Sigmoid colon (tissue), 4 donors: ENCODE measurements around the gene WWTR1.

Source experiments
- EP300 ChIP-seq, 4 donors: sonication (generic); formaldehyde crosslinking; IDR thresholded peaks; one replicate each; pipeline ENCODE4 v1.6.1; 2017; ENCODE audit warnings: antibody characterized with exemption in 4 of 4
- POLR2A ChIP-seq, 2 donors: fragments of 450-650 bp; IDR thresholded peaks; one replicate each; pipeline ENCODE4 v1.6.1; 2016; ENCODE audit warnings: antibody characterized with exemption in 2 of 2, mild to moderate bottlenecking in 2 of 2, moderate library complexity in 2 of 2
- TF ChIP-seq, protein P1 (sequence below), 4 experiments: fragments of 450-650 bp in 3 of 4; fragments of 200-600 bp in 1 of 4; IDR thresholded peaks; one replicate each; pipeline ENCODE4 v1.5.1; 2016 to 2019; ENCODE audit warnings: antibody characterized with exemption in 4 of 4, mild to moderate bottlenecking in 3 of 4, moderate library complexity in 2 of 4

DNA sequence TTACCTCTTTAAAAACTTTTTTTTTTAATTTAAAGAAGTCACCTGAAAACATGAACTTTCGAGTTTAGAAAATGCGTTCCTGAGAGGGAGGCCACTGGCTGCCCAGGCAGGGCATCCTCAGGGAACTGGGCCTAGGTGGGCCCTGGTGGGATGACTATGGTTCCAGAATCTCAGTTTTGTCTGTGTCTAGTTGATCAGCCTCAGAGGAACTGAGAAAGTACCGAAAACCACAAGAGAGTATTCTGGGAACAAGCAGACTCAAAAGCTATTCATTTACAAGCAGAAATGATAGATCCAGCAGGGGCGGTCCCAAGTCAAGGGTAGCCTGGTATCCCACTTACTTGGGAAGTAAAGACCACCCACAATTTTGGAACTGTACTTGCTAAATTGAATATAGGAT lies 10.5 kb downstream of the WWTR1 start:
- TF ChIP-seq, protein P1, sequence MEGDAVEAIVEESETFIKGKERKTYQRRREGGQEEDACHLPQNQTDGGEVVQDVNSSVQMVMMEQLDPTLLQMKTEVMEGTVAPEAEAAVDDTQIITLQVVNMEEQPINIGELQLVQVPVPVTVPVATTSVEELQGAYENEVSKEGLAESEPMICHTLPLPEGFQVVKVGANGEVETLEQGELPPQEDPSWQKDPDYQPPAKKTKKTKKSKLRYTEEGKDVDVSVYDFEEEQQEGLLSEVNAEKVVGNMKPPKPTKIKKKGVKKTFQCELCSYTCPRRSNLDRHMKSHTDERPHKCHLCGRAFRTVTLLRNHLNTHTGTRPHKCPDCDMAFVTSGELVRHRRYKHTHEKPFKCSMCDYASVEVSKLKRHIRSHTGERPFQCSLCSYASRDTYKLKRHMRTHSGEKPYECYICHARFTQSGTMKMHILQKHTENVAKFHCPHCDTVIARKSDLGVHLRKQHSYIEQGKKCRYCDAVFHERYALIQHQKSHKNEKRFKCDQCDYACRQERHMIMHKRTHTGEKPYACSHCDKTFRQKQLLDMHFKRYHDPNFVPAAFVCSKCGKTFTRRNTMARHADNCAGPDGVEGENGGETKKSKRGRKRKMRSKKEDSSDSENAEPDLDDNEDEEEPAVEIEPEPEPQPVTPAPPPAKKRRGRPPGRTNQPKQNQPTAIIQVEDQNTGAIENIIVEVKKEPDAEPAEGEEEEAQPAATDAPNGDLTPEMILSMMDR (IDR thresholded peaks at IDR 0.05) = no peak
- TF ChIP-seq POLR2A (IDR thresholded peaks at IDR 0.05) (no peak), EP300 (IDR thresholded peaks at IDR 0.05) (no peak)
